ENCODE results near the gene OGFOD3.

OGFOD3 gene

GRCh38 chr17:82403662-82404660 lies 14.4 kb downstream of the OGFOD3 start:
- no peak for DNase-seq

GRCh38 chr17:82402865-82403264 lies 15.5 kb downstream of the OGFOD3 start:
- no peak for DNase-seq

- DNase-seq: peak; percentile 47
Measured at GRCh38 chr17:82400830-82401229, 17.6 kb downstream of the OGFOD3 start.

GRCh38 chr17:82400206-82400605 lies 18.2 kb downstream of the OGFOD3 start:
- no peak for DNase-seq

GRCh38 chr17:82399601-82400101 lies 18.7 kb downstream of the OGFOD3 start:
- no peak for DNase-seq

- DNase-seq: no peak
Measured at GRCh38 chr17:82399041-82399441, 19.3 kb downstream of the OGFOD3 start.

- no peak for DNase-seq
Measured at GRCh38 chr17:82397449-82398335, 20.7 kb downstream of the OGFOD3 start.

- no peak for DNase-seq
Measured at GRCh38 chr17:82396601-82397435, 21.6 kb downstream of the OGFOD3 start.

- DNase-seq: no peak
Measured at GRCh38 chr17:82394278-82394677, 24.1 kb downstream of the OGFOD3 start.

- no peak for DNase-seq
Measured at GRCh38 chr17:82392941-82393340, 25.4 kb downstream of the OGFOD3 start.

GRCh38 chr17:82392209-82392920 lies 26.0 kb downstream of the OGFOD3 start:
- no peak for DNase-seq

GRCh38 chr17:82391496-82392066 lies 26.8 kb downstream of the OGFOD3 start:
- DNase-seq: no peak

- no peak for DNase-seq
Measured at GRCh38 chr17:82390860-82391435, 27.4 kb downstream of the OGFOD3 start.

GRCh38 chr17:82390015-82390859 lies 28.1 kb downstream of the OGFOD3 start:
- DNase-seq: no peak

GRCh38 chr17:82389379-82389778 lies 29.0 kb downstream of the OGFOD3 start:
- no peak for DNase-seq

- no peak for DNase-seq
Measured at GRCh38 chr17:82388922-82389283, 29.5 kb downstream of the OGFOD3 start.

- DNase-seq: no peak
Measured at GRCh38 chr17:82388223-82388921, 30.0 kb downstream of the OGFOD3 start.

GRCh38 chr17:82387705-82388106 lies 30.7 kb downstream of the OGFOD3 start:
- no peak for DNase-seq

Data from CD4-positive, alpha-beta T cell treated with Interleukin-4 for 4 hours (primary cell).